CD4-positive, alpha-beta T cell treated with Interleukin-15 for 1 hour (primary cell): Measurements from ENCODE around the gene DDX11.
"Not testable (repeated sequence)": the region's sequence is repeated elsewhere in the genome, so short reads cannot be mapped to it uniquely, and the experiment has no call there.

Source experiments
- DNase-seq: peaks from one replicate; pipeline ENCODE4 v3.0.0-alpha.2; 2020

Gene DDX11

DNA sequence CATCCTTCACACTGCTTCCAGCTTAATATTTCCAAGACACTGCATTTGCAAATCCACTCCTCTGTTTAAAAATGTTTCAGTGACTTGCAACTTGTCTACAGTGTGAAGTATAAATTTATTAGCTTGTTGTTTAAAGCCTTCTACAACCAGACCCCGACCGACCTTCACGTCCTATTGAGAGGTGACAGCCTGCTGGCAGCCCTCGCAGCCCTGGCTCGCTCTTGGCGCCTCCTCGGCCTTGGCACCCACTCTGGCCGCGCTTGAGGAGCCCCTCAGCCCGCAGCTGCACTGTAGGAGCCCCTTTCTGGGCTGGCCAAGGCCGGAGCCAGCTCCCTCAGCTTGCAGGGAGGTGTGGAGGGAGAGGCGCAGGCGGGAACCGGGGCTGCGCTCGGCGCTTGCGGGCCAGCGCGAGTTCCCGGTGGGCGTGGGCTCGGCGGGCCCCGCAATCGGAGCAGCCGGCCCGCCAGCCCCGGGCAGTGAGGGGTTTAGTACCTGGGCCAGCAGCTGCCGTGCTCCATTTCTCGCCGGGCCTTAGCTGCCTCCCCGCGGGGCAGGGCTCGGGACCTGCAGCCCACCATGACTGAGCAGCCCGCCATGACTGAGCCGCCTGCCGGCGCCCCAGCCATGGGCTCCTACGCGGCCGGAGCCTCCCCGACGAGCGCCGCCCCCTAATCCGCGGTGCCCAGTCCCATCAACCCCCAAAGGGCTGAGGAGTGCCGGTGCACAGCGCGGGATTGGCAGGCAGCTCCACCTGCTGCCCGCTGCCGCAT, 2.5 kb upstream of the DDX11 start:
- not testable (repeated sequence) for DNase-seq

DNA sequence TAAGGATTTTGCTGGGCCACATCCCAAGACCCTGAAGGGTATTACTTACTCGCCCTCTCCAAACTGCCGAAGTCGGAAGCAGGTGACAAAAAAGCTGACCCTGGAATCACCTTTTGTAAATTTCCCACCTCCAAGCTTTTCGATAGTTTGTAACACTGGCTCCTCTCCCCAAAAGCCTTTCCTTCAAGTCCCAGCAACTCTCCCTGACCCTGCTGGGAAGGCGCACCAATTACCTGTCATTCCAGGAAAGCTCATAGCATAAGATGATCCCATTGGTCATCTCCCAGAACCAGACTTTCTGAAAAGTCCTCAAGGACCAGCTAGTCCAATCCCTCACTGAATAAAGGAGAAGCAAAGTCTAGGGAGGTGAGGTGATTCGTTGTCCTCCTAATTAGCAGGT, 698 bp upstream of the DDX11 start:
- DNase-seq: not testable (repeated sequence)

GRCh38 chr12:31074333-31074874, 744 bp downstream of the DDX11 start:
- not testable (repeated sequence) for DNase-seq

- not testable (repeated sequence) for DNase-seq
Measured at GRCh38 chr12:31076150-31076549, 2.5 kb downstream of the DDX11 start.

- DNase-seq: not testable (repeated sequence)
Measured at GRCh38 chr12:31077095-31077494, 3.4 kb downstream of the DDX11 start.

DNA sequence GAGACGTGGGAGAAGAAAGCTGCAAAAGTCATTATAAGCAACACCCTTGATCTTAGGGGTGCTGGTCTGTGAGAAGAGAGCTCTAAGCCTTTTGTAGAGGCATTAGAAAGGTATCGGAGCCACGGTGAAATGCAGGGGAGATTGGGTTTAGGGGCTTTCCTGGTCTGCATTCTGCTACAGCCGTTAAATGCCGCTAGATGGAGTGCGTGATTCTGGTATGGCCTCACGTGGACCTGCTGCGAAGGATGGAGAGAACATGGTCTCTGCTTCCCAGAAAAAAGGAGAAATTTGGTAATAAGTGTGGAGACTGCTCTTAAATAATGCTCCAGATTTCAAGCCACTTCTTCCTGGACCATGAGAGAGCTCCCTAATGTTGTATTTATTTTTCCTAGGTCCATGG, 4.3 kb downstream of the DDX11 start:
- DNase-seq: not testable (repeated sequence)

DNA sequence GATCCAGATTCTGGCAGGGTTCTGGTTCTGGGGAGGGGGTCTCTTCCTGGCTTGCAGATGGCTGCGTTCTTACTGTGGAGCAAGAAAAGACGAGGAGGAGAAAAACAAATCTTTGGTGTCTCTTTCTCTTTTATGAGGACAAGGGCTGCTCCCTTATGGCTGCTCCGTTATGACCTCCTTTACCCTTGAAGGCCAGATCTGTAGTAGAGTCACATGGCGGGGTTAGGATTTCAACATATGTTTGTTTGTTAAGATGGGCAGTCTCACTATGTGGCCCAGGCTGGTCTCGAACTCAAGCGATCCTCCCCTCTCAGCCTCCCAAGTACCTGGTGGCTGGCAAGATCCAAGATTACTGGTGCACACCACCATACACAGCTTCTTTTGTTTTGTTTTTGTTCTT, 5.8 kb downstream of the DDX11 start:
- DNase-seq: not testable (repeated sequence)

DNA sequence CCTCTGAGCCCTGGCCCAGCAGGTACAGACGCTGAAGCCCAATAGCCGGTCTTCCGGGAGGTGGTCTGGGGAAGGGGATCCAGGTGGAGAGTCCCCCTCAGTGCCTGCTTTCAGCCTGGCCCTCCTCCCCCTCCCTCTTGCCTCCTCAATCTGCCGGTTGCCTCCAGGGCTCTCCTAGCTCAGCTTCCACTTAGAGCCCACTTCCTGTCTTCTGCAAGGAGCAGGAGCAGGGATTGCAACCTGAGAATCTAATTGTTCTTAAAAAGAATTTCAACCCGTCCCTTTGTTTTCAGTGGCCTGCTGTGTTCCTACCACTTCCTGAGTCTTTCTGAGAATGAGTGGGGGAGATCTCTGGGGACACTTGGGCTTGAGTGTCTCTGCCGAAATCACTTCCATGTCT, 6.6 kb downstream of the DDX11 start:
- DNase-seq: not testable (repeated sequence)

DNA sequence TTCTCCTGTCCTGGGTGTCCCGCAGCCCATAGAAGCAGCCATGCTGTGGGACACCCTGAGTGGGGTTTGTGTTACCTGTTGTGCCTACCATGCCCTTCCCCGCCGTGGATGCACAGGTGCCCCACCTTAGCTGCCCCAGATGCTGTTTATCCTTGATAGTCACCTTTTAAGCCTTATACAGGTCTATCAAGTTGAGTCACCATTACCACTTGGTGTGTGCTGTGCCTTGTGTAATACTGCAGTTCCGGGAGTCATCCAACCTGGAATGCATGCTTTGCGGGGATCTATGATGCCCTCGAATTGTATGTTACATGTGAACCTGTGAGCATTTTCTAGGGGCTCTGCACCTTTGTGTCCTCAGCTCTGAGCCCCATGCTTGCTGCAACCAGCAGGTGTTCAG, 7.6 kb downstream of the DDX11 start:
- not testable (repeated sequence) for DNase-seq

- not testable (repeated sequence) for DNase-seq
Measured at GRCh38 chr12:31084241-31084640, 10.6 kb downstream of the DDX11 start.

DNA sequence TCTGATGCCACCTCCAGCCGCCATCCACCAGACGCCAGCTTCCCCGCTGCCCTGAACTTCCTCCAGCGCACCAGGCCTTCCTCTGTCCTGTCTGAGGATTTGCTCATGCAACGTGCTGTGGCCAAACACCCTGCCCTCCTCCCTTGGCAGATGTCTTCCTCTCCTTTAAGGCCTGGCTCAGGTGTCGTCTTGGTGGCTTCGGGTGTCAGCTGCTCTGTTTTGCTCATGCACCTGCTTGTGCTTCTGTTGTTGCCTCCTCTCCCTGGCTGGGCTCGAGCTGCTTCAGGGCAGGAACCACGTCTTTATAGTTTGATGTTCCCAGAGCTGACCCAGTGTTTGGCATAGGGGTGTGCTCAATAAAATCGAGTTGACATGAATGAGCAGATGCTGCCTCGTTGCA, 12.4 kb downstream of the DDX11 start:
- DNase-seq: not testable (repeated sequence)

GRCh38 chr12:31087486-31087885, 13.8 kb downstream of the DDX11 start:
- DNase-seq: not testable (repeated sequence)

- not testable (repeated sequence) for DNase-seq
Measured at GRCh38 chr12:31087956-31088355, 14.3 kb downstream of the DDX11 start.

DNA sequence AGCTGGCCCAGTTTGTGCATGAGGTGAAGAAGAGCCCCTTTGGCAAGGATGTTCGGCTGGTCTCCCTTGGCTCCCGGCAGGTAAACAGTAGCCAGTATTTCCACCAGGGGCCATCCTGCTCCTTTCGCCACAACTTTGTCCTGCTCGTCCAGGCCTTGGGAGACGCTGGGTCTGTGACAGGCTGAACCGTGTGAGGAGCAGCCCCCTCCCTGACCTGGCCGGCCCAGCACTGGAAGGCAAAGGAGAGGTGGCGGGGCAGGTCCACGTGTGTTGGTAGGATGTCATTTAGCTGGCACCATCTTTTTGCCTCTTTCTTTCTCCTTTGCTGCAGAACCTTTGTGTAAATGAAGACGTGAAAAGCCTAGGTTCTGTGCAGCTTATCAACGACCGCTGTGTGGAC, 15.4 kb downstream of the DDX11 start:
- no peak for DNase-seq

- not testable (repeated sequence) for DNase-seq
Measured at GRCh38 chr12:31091629-31092028, 18.0 kb downstream of the DDX11 start.

DNA sequence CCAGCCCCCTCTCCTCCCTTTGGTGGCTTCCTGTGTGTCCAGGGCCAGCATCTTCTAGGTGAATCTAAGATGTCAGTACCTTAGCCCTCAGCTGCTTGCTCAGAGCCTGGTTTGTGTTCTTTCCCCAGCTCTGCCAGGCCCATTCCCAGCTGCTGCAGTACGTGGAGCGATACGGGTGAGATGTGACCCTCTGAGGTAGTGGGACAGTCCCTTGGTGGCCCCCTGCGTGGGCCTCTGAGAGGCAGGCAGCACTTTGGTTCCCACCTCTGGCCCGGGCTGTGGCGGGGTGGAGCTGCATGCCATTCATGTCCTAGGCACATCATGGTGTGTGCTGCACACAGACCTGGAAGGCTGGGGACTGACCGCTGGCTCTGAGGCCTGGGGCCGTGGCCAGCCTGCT, 19.1 kb downstream of the DDX11 start:
- DNase-seq: not testable (repeated sequence)

GRCh38 chr12:31095080-31095860, 21.6 kb downstream of the DDX11 start:
- DNase-seq: not testable (repeated sequence)

- not testable (repeated sequence) for DNase-seq
Measured at GRCh38 chr12:31096251-31097065, 22.8 kb downstream of the DDX11 start.

GRCh38 chr12:31097819-31098218, 24.2 kb downstream of the DDX11 start:
- not testable (repeated sequence) for DNase-seq

DNA sequence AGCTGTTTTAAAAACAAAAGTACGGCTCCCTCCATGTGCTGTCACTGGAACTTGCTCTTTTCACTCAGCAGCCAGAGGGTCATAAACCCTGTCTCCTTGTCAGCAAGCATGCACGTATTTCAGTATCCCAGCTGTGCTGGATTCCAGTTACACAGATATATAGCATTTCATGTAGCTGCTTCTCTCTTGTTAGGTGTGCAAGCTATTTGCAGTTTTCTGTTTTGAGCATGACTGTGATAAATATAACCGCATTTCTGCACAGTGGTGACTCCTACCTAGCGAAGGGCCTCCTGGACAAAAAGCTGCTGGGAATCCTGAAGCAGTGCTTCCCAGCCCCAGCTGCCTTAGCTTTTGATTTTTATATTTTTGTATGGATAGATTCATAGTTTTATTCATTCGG, 24.7 kb downstream of the DDX11 start:
- DNase-seq: not testable (repeated sequence)

GRCh38 chr12:31098771-31099170, 25.1 kb downstream of the DDX11 start:
- not testable (repeated sequence) for DNase-seq

- not testable (repeated sequence) for DNase-seq
Measured at GRCh38 chr12:31099434-31099833, 25.8 kb downstream of the DDX11 start.
